T-cell (primary cell): ENCODE results near the gene RTN1. TPM values are rescaled to one million over a fixed set of nuclear protein-coding genes. Genes with fewer than 3 reads are reported as not detected.

Experiments
- ATAC-seq, 4 experiments: fragments of 200-7000 bp in 3 of 4; fragments of 150-1000 bp in 1 of 4; cut with Tn5 transposase; replicated peaks in 1 of 4; 1 replicate in 3 of 4; 2 replicates in 1 of 4; pipeline ENCODE4 v1.10.0; 2021; ENCODE audit warnings: moderate library complexity in 3 of 4, mild to moderate bottlenecking in 2 of 4, moderate number of reproducible peaks in 1 of 4
- CTCF ChIA-PET, 2 donors: fragments of 300-600 bp; sonication (Branson Sonifier 250); formaldehyde crosslinking; loops; one replicate each; lab custom pipeline; 2022; ENCODE audit warnings: antibody characterized with exemption in 2 of 2; lab: Charles Lee
- POLR2A ChIA-PET, 2 donors: fragments of 300-600 bp; sonication (Branson Sonifier 250); formaldehyde crosslinking; loops; one replicate each; lab custom pipeline; 2022; ENCODE audit warnings: antibody characterized with exemption in 2 of 2; lab: Charles Lee
- DNase-seq, 35 experiments: peaks; one replicate each; pipeline versions ENCODE4 v3.0.0 to v3.0.0-alpha.2; 2013 to 2023
- H3K27ac ChIP-seq: one replicate; pipeline ENCODE4 v1.5.1; 2013; ENCODE audit warnings: low read length
- H3K27me3 ChIP-seq, 2 experiments: replicated peaks in 1 of 2; 1 replicate in 1 of 2; 2 replicates in 1 of 2; pipeline versions ENCODE4 v1.6.1 to v1.7.0; 2013; ENCODE audit warnings: low read length in 1 of 2, mixed read lengths in 1 of 2; ENCODE audit not compliant: control insufficient read depth in 2 of 2, insufficient read depth in 2 of 2; ENCODE audit errors: extremely low read depth in 1 of 2
- H3K36me3 ChIP-seq, 2 donors: 1 replicate in 1 of 2; 2 replicates in 1 of 2; pipeline versions ENCODE4 v1.6.1 to v1.7.0; 2013; ENCODE audit warnings: low read length in 1 of 2; ENCODE audit not compliant: control insufficient read depth in 2 of 2, insufficient read depth in 1 of 2; ENCODE audit errors: extremely low read depth in 1 of 2
- H3K4me1 ChIP-seq, 2 experiments: 1 replicate in 1 of 2; 2 replicates in 1 of 2; pipeline versions ENCODE4 v1.6.1 to v1.7.0; 2013; ENCODE audit warnings: low read length in 2 of 2, mixed read lengths in 1 of 2; ENCODE audit not compliant: insufficient read depth in 2 of 2, control insufficient read depth in 1 of 2; ENCODE audit errors: extremely low read depth in 1 of 2
- H3K4me3 ChIP-seq, 2 donors: 1 replicate in 1 of 2; 2 replicates in 1 of 2; pipeline versions ENCODE4 v1.5.1 to v1.7.0; 2013; ENCODE audit warnings: mild to moderate bottlenecking in 2 of 2, low read length in 1 of 2, moderate library complexity in 1 of 2; ENCODE audit not compliant: control insufficient read depth in 1 of 2; ENCODE audit errors: extremely low read depth in 1 of 2
- H3K9me3 ChIP-seq: 2 replicates; pipeline ENCODE4 v1.7.0; 2013
- H3K27ac Mint-ChIP-seq, 2 donors: one replicate each; pipeline ENCODE4 v1.8.0; 2020 to 2021; ENCODE audit warnings: mild to moderate bottlenecking in 2 of 2, mixed read lengths in 2 of 2
- H3K27me3 Mint-ChIP-seq, 2 donors: one replicate each; pipeline ENCODE4 v1.8.0; 2021 to 2022; ENCODE audit warnings: mixed read lengths in 2 of 2
- H3K36me3 Mint-ChIP-seq: one replicate; pipeline ENCODE4 v1.8.0; 2021; ENCODE audit warnings: mixed read lengths
- H3K4me1 Mint-ChIP-seq, 3 donors: one replicate each; pipeline ENCODE4 v1.8.0; 2020 to 2022; ENCODE audit warnings: mixed read lengths in 3 of 3, mild to moderate bottlenecking in 1 of 3
- H3K4me3 Mint-ChIP-seq, 3 donors: one replicate each; pipeline ENCODE4 v1.8.0; 2020 to 2022; ENCODE audit warnings: mild to moderate bottlenecking in 3 of 3, mixed read lengths in 3 of 3, moderate library complexity in 3 of 3
- H3K9me3 Mint-ChIP-seq, 3 donors: one replicate each; pipeline ENCODE4 v1.8.0; 2020 to 2022; ENCODE audit warnings: mixed read lengths in 3 of 3
- WGBS: methylation state at CpG from one replicate; pipeline ENCODE4 v1.1.5; 2013; ENCODE audit warnings: missing lambda C conversion rate; ENCODE audit not compliant: insufficient coverage; 5-methylcytosine and 5-hydroxymethylcytosine counted together
- total RNA-seq, 35 experiments: library from RNA in 6 of 35; stranded (reverse) in 6 of 35; fragments of 120-200 nt in 1 of 35; gene quantifications; one replicate each; pipeline versions ENCODE4 v1.2.1 to v1.2.4 and lab custom pipeline; 2013 to 2026

RTN1 gene
- total RNA-seq, 5 donors from 2014 or later (not counting 1 experiment from before 2014, with no cell fraction given): 0.25 TPM; not detected in 4

DNA sequence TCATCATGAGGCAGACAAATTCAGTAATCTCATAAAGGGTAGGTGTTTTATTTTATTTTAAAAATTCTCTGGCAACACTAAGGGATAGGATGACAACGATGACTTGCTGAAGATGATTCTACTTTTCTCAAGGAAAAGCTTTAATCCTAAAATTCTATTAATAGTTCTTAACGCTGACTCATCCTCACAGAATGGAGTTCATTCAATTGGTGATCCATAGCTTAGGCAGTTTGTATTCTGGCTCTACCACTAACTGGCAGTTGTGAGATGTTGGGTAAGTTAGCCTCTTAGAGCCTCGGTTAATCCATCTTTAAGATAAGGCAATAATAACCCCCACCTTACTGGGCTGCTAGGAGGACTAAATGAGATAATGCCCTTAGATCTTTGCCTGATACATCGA is 116.3 kb downstream of the RTN1 start:
- no peak overlapping the region for H3K4me3 ChIP-seq
- no peaks in the 10 kb centered on the region for H3K4me1 Mint-ChIP-seq
- peaks cover 0 to 4% (median 0%) of the 10 kb centered on the region in 3 donors for H3K9me3 Mint-ChIP-seq
- no peaks in the 10 kb centered on the region for H3K9me3 ChIP-seq
- POLR2A ChIA-PET: no interaction called here
- H3K27me3 Mint-ChIP-seq: peaks cover 3 to 20% of the 10 kb centered on the region in 2 donors
- no peaks in the 10 kb centered on the region for H3K36me3 ChIP-seq
- no peak for DNase-seq
- WGBS: no CpG with 5 or more reads among the region's 4 CpGs
- CTCF ChIA-PET: no interaction called here
- no peak overlapping the region for H3K27ac Mint-ChIP-seq
- H3K4me1 ChIP-seq: no peaks in the 10 kb centered on the region
- H3K27ac ChIP-seq: no peak overlapping the region
- ATAC-seq: no peak
- H3K36me3 Mint-ChIP-seq: no peaks in the 10 kb centered on the region
- no peak overlapping the region for H3K4me3 Mint-ChIP-seq
- peaks cover 0 to 3% of the 10 kb centered on the region in 2 experiments for H3K27me3 ChIP-seq

DNA sequence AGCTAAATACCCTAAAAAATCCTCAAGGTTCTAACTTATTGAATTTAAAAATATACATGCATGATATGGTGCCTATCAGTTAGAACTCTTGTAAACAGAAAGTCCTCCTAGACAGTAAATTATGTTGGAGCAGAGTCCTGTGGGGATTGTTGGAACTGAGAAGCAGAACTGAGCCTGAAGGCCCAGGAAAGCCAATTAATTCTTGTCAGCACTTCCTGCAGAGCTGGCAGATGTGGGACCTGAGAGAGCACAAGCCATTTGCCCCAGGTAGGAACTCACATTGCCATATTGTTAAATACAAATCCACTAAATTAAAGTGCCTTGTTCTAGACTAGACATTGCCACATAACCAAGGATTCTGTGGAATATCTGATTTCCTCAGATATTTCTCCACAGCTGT is 117.1 kb downstream of the RTN1 start:
- Histone ChIP-seq H3K4me3 (no peak overlapping the region), H3K9me3 (no peaks in the 10 kb centered on the region), H3K27ac (no peak overlapping the region), H3K4me1 (no peaks in the 10 kb centered on the region), H3K27me3 (peaks cover 0 to 3% of the 10 kb centered on the region in 2 experiments), H3K36me3 (no peaks in the 10 kb centered on the region)
- DNase-seq: no peak
- ChIA-PET POLR2A (no interaction called here), CTCF (no interaction called here)
- H3K4me3 Mint-ChIP-seq: no peak overlapping the region
- H3K9me3 Mint-ChIP-seq: peaks cover 0 to 4% (median 0%) of the 10 kb centered on the region in 3 donors
- no peaks in the 10 kb centered on the region for H3K36me3 Mint-ChIP-seq
- no peaks in the 10 kb centered on the region for H3K4me1 Mint-ChIP-seq
- peaks cover 3 to 15% of the 10 kb centered on the region in 2 donors for H3K27me3 Mint-ChIP-seq
- no peak overlapping the region for H3K27ac Mint-ChIP-seq
- ATAC-seq: no peak

DNA sequence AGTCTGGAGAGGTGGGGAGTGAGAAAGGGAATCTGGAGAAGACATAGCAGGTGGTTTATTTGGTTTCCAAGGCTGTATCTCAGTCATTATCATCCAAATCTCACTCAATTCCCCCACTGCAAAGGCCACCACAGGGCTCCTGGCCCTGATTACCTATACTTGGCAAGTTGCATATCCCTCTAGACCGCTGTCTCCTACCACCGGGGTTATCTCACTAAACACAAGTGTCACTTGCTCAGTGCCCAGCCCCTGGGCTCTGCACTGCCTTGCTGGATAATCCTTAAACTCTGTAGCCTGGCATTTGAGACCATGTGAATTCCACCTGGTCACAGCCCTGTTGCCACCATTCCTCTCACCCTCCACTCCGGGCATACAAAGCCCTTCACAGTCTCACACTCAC is 119.0 kb downstream of the RTN1 start:
- WGBS: 96% methylated on average over 3 of the region's 3 CpGs
- Mint-ChIP-seq H3K4me3 (no peak overlapping the region), H3K9me3 (peaks cover 0 to 4% (median 0%) of the 10 kb centered on the region in 3 donors), H3K27ac (no peak overlapping the region), H3K4me1 (no peaks in the 10 kb centered on the region), H3K36me3 (no peaks in the 10 kb centered on the region), H3K27me3 (peaks cover 3 to 14% of the 10 kb centered on the region in 2 donors)
- ChIA-PET POLR2A (no interaction called here), CTCF (no interaction called here)
- no peaks in the 10 kb centered on the region for H3K4me1 ChIP-seq
- H3K27ac ChIP-seq: no peak overlapping the region
- no peaks in the 10 kb centered on the region for H3K36me3 ChIP-seq
- no peak for DNase-seq
- H3K27me3 ChIP-seq: peaks cover 0 to 3% of the 10 kb centered on the region in 2 experiments
- H3K9me3 ChIP-seq: no peaks in the 10 kb centered on the region
- H3K4me3 ChIP-seq: no peak overlapping the region
- no peak for ATAC-seq

DNA sequence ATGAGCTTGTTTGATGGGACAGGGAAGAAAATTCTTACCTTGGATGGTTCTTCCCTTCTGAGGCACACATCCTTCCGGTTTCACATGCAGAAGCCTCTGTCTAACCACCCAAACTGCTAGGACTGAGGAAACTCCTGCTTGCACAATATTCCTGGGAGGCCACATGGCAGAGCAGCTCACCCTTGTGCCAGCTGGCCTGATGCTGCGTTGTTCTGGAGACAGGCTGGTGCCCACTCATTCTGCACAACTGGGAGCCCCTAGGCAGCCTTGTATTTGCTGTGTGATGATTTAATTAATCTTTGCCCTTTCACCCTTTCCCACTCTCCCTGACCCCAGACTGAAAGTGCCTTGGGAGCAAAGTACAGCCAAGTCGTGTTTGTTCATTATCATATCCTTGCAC is 130.8 kb downstream of the RTN1 start:
- DNase-seq (no peak), ATAC-seq (no peak)
- Mint-ChIP-seq H3K9me3 (peaks cover 14 to 21% (median 17%) of the 10 kb centered on the region in 3 donors), H3K27me3 (peaks cover 1 to 7% of the 10 kb centered on the region in 2 donors), H3K27ac (no peak overlapping the region), H3K4me1 (no peaks in the 10 kb centered on the region), H3K36me3 (no peaks in the 10 kb centered on the region), H3K4me3 (no peak overlapping the region)
- Histone ChIP-seq H3K27ac (no peak overlapping the region), H3K9me3 (no peaks in the 10 kb centered on the region), H3K4me3 (no peak overlapping the region), H3K36me3 (no peaks in the 10 kb centered on the region), H3K4me1 (no peaks in the 10 kb centered on the region), H3K27me3 (no peaks in the 10 kb centered on the region)
- WGBS: 63% methylated on average over 2 of the region's 3 CpGs
- POLR2A ChIA-PET: interaction anchor here in 1 of 2 donors (0.7 kb wide), 1 partner anchor 549 kb away, joined by 6 read pairs; no protein-coding TSS in a partner anchor
- CTCF ChIA-PET: no interaction called here

DNA sequence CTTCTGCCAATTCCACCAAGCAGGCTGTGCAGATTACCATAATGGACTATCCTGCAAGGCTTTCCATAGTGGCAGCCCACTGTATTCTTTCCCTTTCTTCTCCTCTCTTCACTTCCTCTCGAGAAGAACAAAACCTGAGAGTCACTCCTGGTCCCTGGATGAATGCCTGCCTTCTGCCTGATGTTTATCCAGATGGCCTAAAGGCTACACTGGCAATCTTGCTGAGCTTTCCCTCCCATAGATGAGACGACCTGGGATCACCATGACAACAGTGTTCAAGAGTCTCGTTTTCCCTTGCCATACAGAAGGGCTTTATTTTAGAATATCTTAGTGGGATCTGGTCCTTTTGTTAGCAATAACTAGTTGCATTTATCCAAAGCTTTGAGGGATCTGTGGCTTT is 142.3 kb downstream of the RTN1 start:
- Mint-ChIP-seq H3K9me3 (peaks cover 0 to 4% (median 0%) of the 10 kb centered on the region in 3 donors), H3K4me3 (no peak overlapping the region), H3K4me1 (no peaks in the 10 kb centered on the region), H3K27me3 (peaks cover 4 to 6% of the 10 kb centered on the region in 2 donors), H3K36me3 (no peaks in the 10 kb centered on the region), H3K27ac (no peak overlapping the region)
- H3K27ac ChIP-seq: no peak overlapping the region
- ChIA-PET POLR2A (no interaction called here), CTCF (no interaction called here)
- H3K9me3 ChIP-seq: no peaks in the 10 kb centered on the region
- H3K4me3 ChIP-seq: no peak overlapping the region
- H3K27me3 ChIP-seq: peaks cover 0 to 7% of the 10 kb centered on the region in 2 experiments
- DNase-seq (no peak), ATAC-seq (no peak)
- 25% methylated on average over 1 of the region's 3 CpGs for WGBS
- no peaks in the 10 kb centered on the region for H3K36me3 ChIP-seq
- no peaks in the 10 kb centered on the region for H3K4me1 ChIP-seq

DNA sequence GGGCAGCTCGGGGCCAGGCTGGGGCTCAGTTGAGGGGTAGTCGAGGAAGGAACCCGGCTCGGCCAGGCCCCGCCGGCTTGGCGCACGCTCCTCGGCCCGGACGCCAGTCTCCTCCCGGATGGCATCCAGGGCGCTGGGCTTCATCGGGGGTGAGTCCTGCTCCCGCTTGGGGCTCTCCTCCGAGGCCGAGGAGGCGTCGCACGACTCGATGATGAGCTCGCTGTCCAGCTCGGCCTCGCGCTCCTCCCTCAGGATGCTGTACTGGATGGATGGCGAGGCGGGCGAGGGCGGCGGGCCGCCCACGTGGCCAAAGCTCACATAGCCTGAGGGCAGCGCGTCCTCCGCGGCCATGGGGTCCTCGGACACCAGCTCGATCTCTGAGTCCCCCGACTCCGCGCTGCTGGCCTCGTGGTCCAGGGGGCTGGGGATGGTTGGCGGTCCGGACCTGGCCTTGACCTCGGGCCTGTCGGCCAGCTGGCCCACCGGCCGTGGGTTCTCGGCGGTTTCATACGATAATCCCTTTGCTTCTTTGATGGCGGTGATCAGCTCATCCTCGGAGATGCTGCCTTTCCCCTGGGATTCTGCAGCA is 143.4 kb downstream of the RTN1 start:
- Histone ChIP-seq H3K4me3 (no peak overlapping the region), H3K9me3 (no peaks in the 10 kb centered on the region), H3K36me3 (no peaks in the 10 kb centered on the region), H3K27me3 (no peaks in the 10 kb centered on the region), H3K4me1 (no peaks in the 10 kb centered on the region), H3K27ac (no peak overlapping the region)
- Mint-ChIP-seq H3K4me3 (no peak overlapping the region), H3K4me1 (no peaks in the 10 kb centered on the region), H3K36me3 (no peaks in the 10 kb centered on the region), H3K27ac (no peak overlapping the region), H3K9me3 (peaks cover 0 to 4% (median 0%) of the 10 kb centered on the region in 3 donors), H3K27me3 (peaks cover 5 to 6% of the 10 kb centered on the region in 2 donors)
- WGBS: 94% methylated on average over 53 of the region's 53 CpGs
- ATAC-seq (no peak), DNase-seq (no peak)
- CTCF ChIA-PET: no interaction called here
- POLR2A ChIA-PET: no interaction called here
